ENCODE measurements around the gene STPG4.

DNA sequence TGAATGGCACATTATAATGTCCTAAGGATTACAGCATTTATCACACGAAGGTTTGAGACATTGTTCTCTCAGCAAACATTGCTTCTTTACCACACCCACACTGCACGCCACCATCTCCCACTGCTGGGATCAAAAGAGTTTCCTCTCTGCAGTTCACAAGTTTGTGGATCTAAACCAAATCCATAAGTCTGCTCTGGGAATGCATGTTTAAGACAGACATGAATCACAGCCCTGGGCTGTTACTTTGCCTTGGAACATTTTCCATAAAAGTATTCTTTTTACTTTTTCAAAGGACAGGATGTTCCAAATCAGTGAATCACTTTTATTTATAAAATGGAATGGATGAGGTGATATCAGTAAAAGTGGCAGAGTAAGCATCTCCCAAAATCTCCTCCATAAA lies 36.1 kb downstream of the STPG4 start:
- TF ChIP-seq, protein P1, sequence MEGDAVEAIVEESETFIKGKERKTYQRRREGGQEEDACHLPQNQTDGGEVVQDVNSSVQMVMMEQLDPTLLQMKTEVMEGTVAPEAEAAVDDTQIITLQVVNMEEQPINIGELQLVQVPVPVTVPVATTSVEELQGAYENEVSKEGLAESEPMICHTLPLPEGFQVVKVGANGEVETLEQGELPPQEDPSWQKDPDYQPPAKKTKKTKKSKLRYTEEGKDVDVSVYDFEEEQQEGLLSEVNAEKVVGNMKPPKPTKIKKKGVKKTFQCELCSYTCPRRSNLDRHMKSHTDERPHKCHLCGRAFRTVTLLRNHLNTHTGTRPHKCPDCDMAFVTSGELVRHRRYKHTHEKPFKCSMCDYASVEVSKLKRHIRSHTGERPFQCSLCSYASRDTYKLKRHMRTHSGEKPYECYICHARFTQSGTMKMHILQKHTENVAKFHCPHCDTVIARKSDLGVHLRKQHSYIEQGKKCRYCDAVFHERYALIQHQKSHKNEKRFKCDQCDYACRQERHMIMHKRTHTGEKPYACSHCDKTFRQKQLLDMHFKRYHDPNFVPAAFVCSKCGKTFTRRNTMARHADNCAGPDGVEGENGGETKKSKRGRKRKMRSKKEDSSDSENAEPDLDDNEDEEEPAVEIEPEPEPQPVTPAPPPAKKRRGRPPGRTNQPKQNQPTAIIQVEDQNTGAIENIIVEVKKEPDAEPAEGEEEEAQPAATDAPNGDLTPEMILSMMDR (IDR thresholded peaks at IDR 0.05) = no peak
- TF ChIP-seq POLR2A (IDR thresholded peaks at IDR 0.05) = no peak

Data from thyroid gland (tissue), 4 donors.